Natural killer cell (primary cell): ENCODE data around the gene AGPAT3. TPM values are rescaled to one million over a fixed set of nuclear protein-coding genes. Genes with fewer than 3 reads are reported as not detected.

Experiments
- ATAC-seq, 3 donors: fragments of 150-1000 bp in 2 of 3; fragments of 200-7000 bp in 1 of 3; cut with Tn5 transposase; 1 replicate in 1 of 3; 2 replicates in 2 of 3; pipeline ENCODE4 v1.10.0; 2021; ENCODE audit warnings: mild to moderate bottlenecking in 2 of 3, moderate library complexity in 2 of 3
- DNase-seq, 2 donors: peaks; one replicate each; pipeline versions ENCODE4 v3.0.0 to v3.0.0-alpha.2; 2013 to 2021; ENCODE audit warnings: mixed read lengths in 1 of 2
- H3K27ac ChIP-seq: one replicate; pipeline ENCODE4 v1.5.1; 2013; ENCODE audit warnings: mild to moderate bottlenecking, low read length
- H3K27me3 ChIP-seq: one replicate; pipeline ENCODE4 v1.6.1; 2013; ENCODE audit warnings: low read length; ENCODE audit not compliant: control insufficient read depth, insufficient read depth
- H3K36me3 ChIP-seq: one replicate; pipeline ENCODE4 v1.6.1; 2013; ENCODE audit warnings: low read length; ENCODE audit not compliant: control insufficient read depth, insufficient read depth
- H3K4me1 ChIP-seq: one replicate; pipeline ENCODE4 v1.6.1; 2013; ENCODE audit warnings: low read length; ENCODE audit not compliant: control insufficient read depth, insufficient read depth
- H3K4me3 ChIP-seq: one replicate; pipeline ENCODE4 v1.5.1; 2013; ENCODE audit warnings: low read length
- H3K9me3 ChIP-seq: one replicate; pipeline ENCODE4 v1.6.1; 2013; ENCODE audit warnings: low read length; ENCODE audit not compliant: control insufficient read depth, insufficient read depth
- H3K27ac Mint-ChIP-seq, 2 donors: one replicate each; pipeline ENCODE4 v1.8.0; 2022; ENCODE audit warnings: mild to moderate bottlenecking in 2 of 2, mixed read lengths in 2 of 2, moderate library complexity in 1 of 2
- H3K27me3 Mint-ChIP-seq, 2 donors: one replicate each; pipeline ENCODE4 v1.8.0; 2022; ENCODE audit warnings: low read depth in 2 of 2, mixed read lengths in 2 of 2
- H3K36me3 Mint-ChIP-seq: one replicate; pipeline ENCODE4 v1.8.0; 2022; ENCODE audit warnings: mixed read lengths
- H3K4me1 Mint-ChIP-seq, 2 donors: one replicate each; pipeline ENCODE4 v1.8.0; 2022; ENCODE audit warnings: mixed read lengths in 2 of 2
- H3K4me3 Mint-ChIP-seq: one replicate; pipeline ENCODE4 v1.8.0; 2022; ENCODE audit warnings: mild to moderate bottlenecking, moderate library complexity, mixed read lengths
- H3K9me3 Mint-ChIP-seq, 2 donors: one replicate each; pipeline ENCODE4 v1.8.0; 2022; ENCODE audit warnings: mixed read lengths in 2 of 2
- CTCF ChIP-seq: fragments of 200-600 bp; IDR thresholded peaks from one replicate; pipeline ENCODE4 v1.8.0; 2022; ENCODE audit warnings: antibody characterized with exemption
- WGBS: methylation state at CpG from one replicate; pipeline ENCODE4 v1.1.7; 2013; ENCODE audit warnings: missing lambda C conversion rate; ENCODE audit not compliant: insufficient coverage; 5-methylcytosine and 5-hydroxymethylcytosine counted together
- intact Hi-C: fragments of 100-400 bp; cut with micrococcal nuclease; formaldehyde crosslinking; loops from one replicate; pipeline ENCODE4 v1.14.2; 2022
- total RNA-seq, 4 donors: library from RNA; stranded (reverse); fragments of 120-200 nt in 1 of 4; gene quantifications; one replicate each; pipeline versions ENCODE4 v1.2.3 to v1.2.4, GENCODE V29; 2013 to 2022

The AGPAT3 gene
- total RNA-seq, 3 donors from 2014 or later (not counting 1 experiment from before 2014, with no cell fraction given) = 39.5 to 45.7 (median 42.3) TPM

GRCh38 chr21:43927591-43928221 is 62.7 kb downstream of the AGPAT3 start:
- no peaks in the 10 kb centered on the region for H3K27me3 ChIP-seq
- DNase-seq (no peak), ATAC-seq (no peak)
- peaks cover 3% of the 10 kb centered on the region for H3K36me3 ChIP-seq
- H3K27ac ChIP-seq = no peak overlapping the region
- Mint-ChIP-seq H3K27me3 (no peaks in the 10 kb centered on the region), H3K9me3 (no peaks in the 10 kb centered on the region), H3K4me1 (no peaks in the 10 kb centered on the region), H3K36me3 (no peaks in the 10 kb centered on the region), H3K4me3 (no peak overlapping the region), H3K27ac (no peak overlapping the region)
- H3K9me3 ChIP-seq = no peaks in the 10 kb centered on the region
- H3K4me3 ChIP-seq = no peak overlapping the region
- 98% methylated on average over 16 of the region's 17 CpGs for WGBS
- TF ChIP-seq CTCF = no peak
- intact Hi-C loops = no loop called here
- no peaks in the 10 kb centered on the region for H3K4me1 ChIP-seq

GRCh38 chr21:43928222-43929125 is 63.5 kb downstream of the AGPAT3 start:
- no peak for DNase-seq
- Histone ChIP-seq H3K36me3 (peaks cover 3% of the 10 kb centered on the region), H3K27ac (no peak overlapping the region), H3K4me1 (no peaks in the 10 kb centered on the region), H3K27me3 (no peaks in the 10 kb centered on the region), H3K9me3 (no peaks in the 10 kb centered on the region), H3K4me3 (no peak overlapping the region)
- 97% methylated on average over 31 of the region's 31 CpGs for whole genome bisulfite sequencing
- intact Hi-C loops = no loop called here
- Mint-ChIP-seq H3K4me3 (no peak overlapping the region), H3K4me1 (peaks cover 0 to 6% of the 10 kb centered on the region in 2 donors), H3K36me3 (no peaks in the 10 kb centered on the region), H3K27me3 (no peaks in the 10 kb centered on the region), H3K27ac (no peak overlapping the region), H3K9me3 (no peaks in the 10 kb centered on the region)
- no peak for ATAC-seq
- TF ChIP-seq CTCF = no peak

DNA sequence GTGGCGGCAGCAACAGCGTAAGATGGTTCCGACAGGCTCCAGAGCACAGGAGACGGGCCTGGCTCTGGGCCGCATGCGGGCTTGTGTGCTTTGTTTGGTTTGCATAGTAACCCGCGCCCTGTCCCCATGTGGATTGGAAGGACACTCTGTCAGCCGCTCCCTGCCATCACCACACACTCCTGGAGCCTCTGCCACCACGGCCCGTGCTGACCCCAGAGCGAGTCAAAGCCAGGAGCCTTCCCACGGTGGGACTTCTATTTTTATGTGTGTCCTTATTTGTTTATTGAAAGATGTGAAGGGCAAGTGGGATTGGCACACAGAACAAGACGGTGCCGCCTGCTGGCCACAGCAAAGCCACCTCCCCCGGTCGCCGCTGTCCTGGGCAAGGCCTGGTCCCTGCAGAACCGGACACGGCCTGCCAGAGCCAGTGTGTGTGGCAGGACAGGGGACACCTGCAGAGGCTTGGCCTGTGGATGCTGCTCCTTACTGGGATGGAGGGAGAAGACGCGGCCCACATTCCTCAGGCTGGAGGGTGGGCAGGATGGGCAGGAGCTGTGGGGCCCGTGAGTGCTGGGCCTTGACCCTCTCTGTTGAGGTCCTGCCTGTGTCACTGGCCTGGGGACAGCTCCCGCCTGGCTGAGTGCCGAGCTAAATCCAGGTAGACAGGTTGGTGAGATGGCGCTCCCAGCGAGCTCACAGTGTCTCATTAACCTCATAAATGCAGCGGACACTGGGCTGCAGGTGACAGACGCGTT is 64.4 kb downstream of the AGPAT3 start:
- no peak for TF ChIP-seq CTCF
- no peaks in the 10 kb centered on the region for H3K4me1 ChIP-seq
- no peak overlapping the region for H3K27ac ChIP-seq
- DNase-seq (no peak), ATAC-seq (peak in 1 of 3 donors; percentile 3)
- intact Hi-C loops = no loop called here
- Mint-ChIP-seq H3K36me3 (no peaks in the 10 kb centered on the region), H3K4me3 (no peak overlapping the region), H3K27ac (no peak overlapping the region), H3K27me3 (no peaks in the 10 kb centered on the region), H3K9me3 (no peaks in the 10 kb centered on the region), H3K4me1 (peaks cover 0 to 6% of the 10 kb centered on the region in 2 donors)
- peaks cover 3% of the 10 kb centered on the region for H3K36me3 ChIP-seq
- H3K27me3 ChIP-seq = no peaks in the 10 kb centered on the region
- WGBS = 98% methylated on average over 29 of the region's 30 CpGs
- H3K4me3 ChIP-seq = no peak overlapping the region
- H3K9me3 ChIP-seq = no peaks in the 10 kb centered on the region
